Fibroblast of lung (primary cell): ENCODE data around the gene SLC25A42. TPM values are rescaled to one million over a fixed set of nuclear protein-coding genes. Genes with fewer than 3 reads are reported as not detected.
A peak's percentile ranks its signal among the peaks of the same experiment; 100 is the strongest.

Experiments
- DNase-seq, 2 donors: peaks; one replicate each; pipeline versions ENCODE4 v3.0.0 to v3.0.0-alpha.2; 2010; ENCODE audit warnings: low read depth in 2 of 2
- H2AFZ ChIP-seq: 2 replicates; pipeline ENCODE4 v1.5.1; 2012; ENCODE audit warnings: low read length, control low read depth, inconsistent platforms
- H3K27ac ChIP-seq: 2 replicates; pipeline ENCODE4 v1.5.1; 2011; ENCODE audit warnings: low read length, control low read depth; ENCODE audit not compliant: insufficient read depth
- H3K27me3 ChIP-seq: 2 replicates; pipeline ENCODE4 v1.5.1; 2011; ENCODE audit warnings: mild to moderate bottlenecking, low read length; ENCODE audit not compliant: control insufficient read depth, insufficient read depth
- H3K36me3 ChIP-seq: 2 replicates; pipeline ENCODE4 v1.5.1; 2011; ENCODE audit warnings: low read length; ENCODE audit not compliant: control insufficient read depth, insufficient read depth
- H3K4me1 ChIP-seq: 2 replicates; pipeline ENCODE4 v1.5.1; 2011; ENCODE audit warnings: low read length; ENCODE audit not compliant: control insufficient read depth, insufficient read depth; ENCODE audit errors: extremely low read depth
- H3K4me2 ChIP-seq: 2 replicates; pipeline ENCODE4 v1.5.1; 2011; ENCODE audit warnings: low read length, control low read depth; ENCODE audit not compliant: insufficient read depth; ENCODE audit errors: extremely low read depth
- H3K4me3 ChIP-seq, 4 experiments: fragments of 200-600 bp in 1 of 4; sonication (generic) in 1 of 4; replicated peaks in 1 of 4; 2 replicates each; pipeline ENCODE4 v1.5.1; 2011 to 2016; ENCODE audit warnings: low read length in 4 of 4, low read depth in 3 of 4, mild to moderate bottlenecking in 3 of 4, control low read depth in 2 of 4, inconsistent platforms in 1 of 4, mixed read lengths in 1 of 4; ENCODE audit not compliant: insufficient read depth in 1 of 4; ENCODE audit errors: control extremely low read depth in 1 of 4
- H3K79me2 ChIP-seq: 2 replicates; pipeline ENCODE4 v1.5.1; 2012; ENCODE audit warnings: mild to moderate bottlenecking, low read length, inconsistent platforms; ENCODE audit not compliant: control insufficient read depth, insufficient read depth
- H3K9ac ChIP-seq: 2 replicates; pipeline ENCODE4 v1.5.1; 2011; ENCODE audit warnings: mild to moderate bottlenecking, low read length, control low read depth; ENCODE audit not compliant: insufficient read depth
- H3K9me3 ChIP-seq: 2 replicates; pipeline ENCODE4 v1.5.1; 2012; ENCODE audit warnings: low read depth, low read length; ENCODE audit not compliant: control insufficient read depth, insufficient read depth
- H4K20me1 ChIP-seq: 2 replicates; pipeline ENCODE4 v1.5.1; 2011; ENCODE audit warnings: low read length; ENCODE audit not compliant: control insufficient read depth, insufficient read depth; ENCODE audit errors: extremely low read depth
- EZH2 ChIP-seq: IDR thresholded peaks from 2 replicates; pipeline ENCODE4 v1.5.1; 2012; ENCODE audit warnings: low read length, control low read depth, mild to moderate bottlenecking; ENCODE audit errors: missing control alignments
- polyA plus RNA-seq, 2 donors: library from polyadenylated mRNA; depleted of rRNA in 1 of 2; stranded (reverse) in 1 of 2; unstranded in 1 of 2; fragments of >200 nt; gene quantifications; 2 replicates each; pipeline ENCODE4 v1.2.1, GENCODE V29; 2011 to 2012; ENCODE audit warnings: missing spikeins in 1 of 2
- total RNA-seq: library from RNA; depleted of rRNA; stranded (reverse); fragments of >200 nt; gene quantifications from 2 replicates; pipeline ENCODE4 v1.2.1, GENCODE V29; 2014
- TF ChIP-seq, protein P1 (sequence below), 2 donors: IDR thresholded peaks in 1 of 2; conservative IDR thresholded peaks in 1 of 2; 1 replicate in 1 of 2; 2 replicates in 1 of 2; pipeline ENCODE4 v1.5.1; 2011 to 2012; ENCODE audit warnings: low read length in 2 of 2, control low read depth in 1 of 2, inconsistent platforms in 1 of 2, low read depth in 1 of 2, mild to moderate bottlenecking in 1 of 2

The SLC25A42 gene
- total and polyA plus RNA-seq, 2 donors (not counting 1 experiment from before 2014, with no cell fraction given) = 3.6 to 7.1 TPM

DNA sequence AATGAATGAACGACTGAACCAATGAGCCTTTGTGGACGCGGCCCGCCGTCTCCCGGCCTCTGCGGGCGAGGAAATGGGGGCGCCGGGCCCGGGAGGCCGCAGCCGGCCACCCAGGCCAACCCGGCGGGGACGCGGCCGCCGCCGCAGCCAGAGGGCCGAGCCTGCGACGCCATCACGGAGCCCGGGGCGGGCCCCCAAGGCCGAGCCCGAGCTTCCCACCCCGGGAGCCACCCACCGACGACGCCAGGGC lies 30.7 kb upstream of the SLC25A42 start:
- H3K79me2 ChIP-seq = peaks cover 61% of the 10 kb centered on the region
- H3K4me1 ChIP-seq = peaks cover 4% of the 10 kb centered on the region
- TF ChIP-seq EZH2 = no peak
- TF ChIP-seq, protein P1, sequence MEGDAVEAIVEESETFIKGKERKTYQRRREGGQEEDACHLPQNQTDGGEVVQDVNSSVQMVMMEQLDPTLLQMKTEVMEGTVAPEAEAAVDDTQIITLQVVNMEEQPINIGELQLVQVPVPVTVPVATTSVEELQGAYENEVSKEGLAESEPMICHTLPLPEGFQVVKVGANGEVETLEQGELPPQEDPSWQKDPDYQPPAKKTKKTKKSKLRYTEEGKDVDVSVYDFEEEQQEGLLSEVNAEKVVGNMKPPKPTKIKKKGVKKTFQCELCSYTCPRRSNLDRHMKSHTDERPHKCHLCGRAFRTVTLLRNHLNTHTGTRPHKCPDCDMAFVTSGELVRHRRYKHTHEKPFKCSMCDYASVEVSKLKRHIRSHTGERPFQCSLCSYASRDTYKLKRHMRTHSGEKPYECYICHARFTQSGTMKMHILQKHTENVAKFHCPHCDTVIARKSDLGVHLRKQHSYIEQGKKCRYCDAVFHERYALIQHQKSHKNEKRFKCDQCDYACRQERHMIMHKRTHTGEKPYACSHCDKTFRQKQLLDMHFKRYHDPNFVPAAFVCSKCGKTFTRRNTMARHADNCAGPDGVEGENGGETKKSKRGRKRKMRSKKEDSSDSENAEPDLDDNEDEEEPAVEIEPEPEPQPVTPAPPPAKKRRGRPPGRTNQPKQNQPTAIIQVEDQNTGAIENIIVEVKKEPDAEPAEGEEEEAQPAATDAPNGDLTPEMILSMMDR (conservative IDR thresholded peaks at IDR 0.05 in 1 of 2, IDR thresholded peaks at IDR 0.05 in 1 of 2; ENCODE audit: low read depth in 1 of 2, low read length in 2 of 2) = no peak
- H3K9me3 ChIP-seq = no peaks in the 10 kb centered on the region
- H3K36me3 ChIP-seq = peaks cover 5% of the 10 kb centered on the region
- H4K20me1 ChIP-seq = no peaks in the 10 kb centered on the region
- DNase-seq = no peak
- H3K4me3 ChIP-seq = peak overlapping the region; percentile 75 to 96 (median 94)
- H3K4me2 ChIP-seq = peak overlapping the region; percentile 58
- no peaks in the 10 kb centered on the region for H3K27me3 ChIP-seq
- H3K27ac ChIP-seq = peak overlapping the region; percentile 93
- H3K9ac ChIP-seq = peak overlapping the region; percentile 98
- H2AFZ ChIP-seq = no peak overlapping the region

DNA sequence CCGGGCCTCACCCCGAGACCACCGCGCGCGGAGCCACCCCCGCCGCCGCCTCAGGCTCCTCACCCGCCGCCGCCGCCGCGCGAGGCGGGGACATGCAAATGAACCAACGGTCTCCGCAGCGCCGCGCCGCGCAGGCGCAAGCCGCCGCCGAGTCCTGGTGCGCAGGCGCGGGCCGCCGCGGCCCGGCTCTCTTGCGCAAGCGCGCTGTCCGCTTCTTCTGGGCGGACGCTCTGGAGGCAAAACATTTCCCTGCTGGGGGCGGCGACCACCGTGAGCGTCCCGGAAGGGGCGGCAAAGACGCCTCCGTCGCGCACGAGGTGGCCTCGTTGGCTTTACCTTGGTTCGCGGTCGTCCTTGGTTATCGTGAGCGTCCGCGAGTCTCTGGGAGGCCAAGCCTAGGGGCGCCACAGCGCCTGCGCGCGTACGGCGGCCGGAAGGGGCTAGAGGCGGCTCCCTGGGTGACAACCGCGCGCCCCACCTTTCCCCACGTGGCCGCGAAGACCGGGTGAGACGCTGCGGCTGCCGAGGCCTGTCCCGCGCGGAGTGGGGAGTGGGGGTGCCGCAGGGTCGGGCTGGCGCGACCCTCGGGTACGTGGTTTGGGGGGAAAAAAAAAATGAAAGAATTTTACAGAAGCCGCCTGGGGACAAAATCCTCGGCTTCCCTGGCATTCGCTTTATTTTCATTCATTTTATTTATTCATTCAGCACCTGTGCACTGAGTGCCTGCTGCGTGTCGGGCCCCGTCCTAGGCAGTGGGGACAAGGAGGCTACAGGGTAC lies 30.2 kb upstream of the SLC25A42 start, which contains the start of the genes ARMC6 and SUGP2:
ARMC6 (plus strand) TSS at position 178 of the 778 bp plus-strand sequence. CDS start 607 bp downstream, outside the sequence.
SUGP2 (minus strand) TSS at position 92 of the 778 bp plus-strand sequence. CDS start 2,446 bp downstream, outside the sequence.
- peak within 1 kb of the TSS; percentile 93 for H3K27ac ChIP-seq
- H3K79me2 ChIP-seq = peaks cover 58% of the 10 kb centered on the region
- peaks cover 4% of the 10 kb centered on the region for H3K4me1 ChIP-seq
- peak; percentile 77 to 86 for DNase-seq
- H3K4me3 ChIP-seq = peak within 1 kb of the TSS; percentile 75 to 96 (median 94)
- no peaks in the 10 kb centered on the region for H4K20me1 ChIP-seq
- peak within 1 kb of the TSS; percentile 98 for H3K9ac ChIP-seq
- peak within 1 kb of the TSS; percentile 94 for H3K4me2 ChIP-seq
- no peaks in the 10 kb centered on the region for H3K9me3 ChIP-seq
- H2AFZ ChIP-seq = peak within 1 kb of the TSS; percentile 98
- H3K27me3 ChIP-seq = no peaks in the 10 kb centered on the region
- TF ChIP-seq EZH2 = no peak
- TF ChIP-seq, protein P1 (conservative IDR thresholded peaks at IDR 0.05 in 1 of 2, IDR thresholded peaks at IDR 0.05 in 1 of 2; ENCODE audit: low read depth in 1 of 2, low read length in 2 of 2) = no peak
- H3K36me3 ChIP-seq = peaks cover 2% of the 10 kb centered on the region

DNA sequence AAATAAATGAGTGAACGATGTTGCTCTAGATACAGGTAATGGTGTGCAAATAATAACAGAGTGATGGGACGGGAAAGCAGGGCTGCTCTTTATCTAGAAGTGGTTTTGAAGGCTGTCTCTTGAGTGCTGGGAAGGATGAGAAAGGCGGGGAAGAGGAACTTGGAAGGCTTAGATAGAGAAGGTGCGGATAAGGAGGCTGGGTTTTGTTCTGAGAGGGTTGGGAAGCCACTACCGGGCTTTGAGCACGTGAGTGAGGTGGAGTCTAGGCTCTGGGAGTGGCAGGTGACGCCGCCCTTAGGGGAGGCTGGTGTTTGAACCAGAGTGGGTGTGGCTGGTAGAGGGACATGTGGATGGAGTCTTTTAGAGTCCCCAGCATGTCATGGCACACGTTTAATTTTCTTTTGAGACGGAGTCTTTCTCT lies 29.6 kb upstream of the SLC25A42 start:
- H3K4me2 ChIP-seq = peak overlapping the region; percentile 84
- H3K4me1 ChIP-seq = peaks cover 4% of the 10 kb centered on the region
- peaks cover 56% of the 10 kb centered on the region for H3K79me2 ChIP-seq
- TF ChIP-seq, protein P1 (conservative IDR thresholded peaks at IDR 0.05 in 1 of 2, IDR thresholded peaks at IDR 0.05 in 1 of 2; ENCODE audit: low read depth in 1 of 2, low read length in 2 of 2) = no peak
- no peak for TF ChIP-seq EZH2
- no peaks in the 10 kb centered on the region for H4K20me1 ChIP-seq
- peak overlapping the region; percentile 93 for H3K27ac ChIP-seq
- H3K9me3 ChIP-seq = no peaks in the 10 kb centered on the region
- H3K9ac ChIP-seq = peak overlapping the region; percentile 98
- peak overlapping the region; percentile 51 to 95 (median 84) for H3K4me3 ChIP-seq
- H3K27me3 ChIP-seq = no peaks in the 10 kb centered on the region
- DNase-seq = peak; percentile 58 to 60
- no peak overlapping the region for H2AFZ ChIP-seq
- peaks cover 2% of the 10 kb centered on the region for H3K36me3 ChIP-seq
